Upper lobe of left lung (tissue), 4 donors: Measurements from ENCODE around the gene SMAD2.

Experiments
- EP300 ChIP-seq, 4 donors: sonication (generic); formaldehyde crosslinking; IDR thresholded peaks; one replicate each; pipeline ENCODE4 v1.5.1; 2017; ENCODE audit warnings: antibody characterized with exemption in 4 of 4, control low read depth in 2 of 4
- TF ChIP-seq, protein P1 (sequence below), 6 experiments: fragments of 450-650 bp in 4 of 6; fragments of 200-600 bp in 2 of 6; sonication (generic) in 2 of 6; IDR thresholded peaks; one replicate each; pipeline ENCODE4 v1.5.1; 2016 to 2019; ENCODE audit warnings: antibody characterized with exemption in 6 of 6

DNA sequence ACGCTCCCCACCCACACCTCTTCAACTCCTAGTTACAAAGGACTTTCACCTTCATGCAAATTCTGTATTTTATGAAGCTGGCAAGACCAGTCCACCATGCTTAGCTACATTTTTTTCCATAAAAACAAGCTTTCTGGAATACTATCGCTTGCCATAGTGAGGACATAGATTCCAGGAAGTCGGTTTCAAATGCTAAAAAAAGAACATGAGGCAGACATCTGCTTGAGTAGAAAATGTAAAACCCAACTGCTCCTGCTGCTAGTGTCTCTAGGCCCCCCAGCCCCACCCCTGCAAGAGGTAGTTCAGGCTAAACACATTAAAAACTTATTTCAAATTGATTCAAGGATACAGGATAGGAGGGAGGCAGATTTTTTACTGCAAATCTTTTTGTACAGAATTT is 148.9 kb downstream of the SMAD2 start:
- no peak for TF ChIP-seq EP300 (IDR thresholded peaks at IDR 0.05)
- TF ChIP-seq, protein P1, sequence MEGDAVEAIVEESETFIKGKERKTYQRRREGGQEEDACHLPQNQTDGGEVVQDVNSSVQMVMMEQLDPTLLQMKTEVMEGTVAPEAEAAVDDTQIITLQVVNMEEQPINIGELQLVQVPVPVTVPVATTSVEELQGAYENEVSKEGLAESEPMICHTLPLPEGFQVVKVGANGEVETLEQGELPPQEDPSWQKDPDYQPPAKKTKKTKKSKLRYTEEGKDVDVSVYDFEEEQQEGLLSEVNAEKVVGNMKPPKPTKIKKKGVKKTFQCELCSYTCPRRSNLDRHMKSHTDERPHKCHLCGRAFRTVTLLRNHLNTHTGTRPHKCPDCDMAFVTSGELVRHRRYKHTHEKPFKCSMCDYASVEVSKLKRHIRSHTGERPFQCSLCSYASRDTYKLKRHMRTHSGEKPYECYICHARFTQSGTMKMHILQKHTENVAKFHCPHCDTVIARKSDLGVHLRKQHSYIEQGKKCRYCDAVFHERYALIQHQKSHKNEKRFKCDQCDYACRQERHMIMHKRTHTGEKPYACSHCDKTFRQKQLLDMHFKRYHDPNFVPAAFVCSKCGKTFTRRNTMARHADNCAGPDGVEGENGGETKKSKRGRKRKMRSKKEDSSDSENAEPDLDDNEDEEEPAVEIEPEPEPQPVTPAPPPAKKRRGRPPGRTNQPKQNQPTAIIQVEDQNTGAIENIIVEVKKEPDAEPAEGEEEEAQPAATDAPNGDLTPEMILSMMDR (IDR thresholded peaks at IDR 0.05): no peak
